GM19035 (cell line): ENCODE measurements around the gene S100A16.

ENCODE experiments used
- ATAC-seq: cut with Tn5 transposase; IDR thresholded peaks from one replicate; pipeline ENCODE4 v1.9.1; 2021; ENCODE audit not compliant: unreplicated experiment

S100A16 gene

DNA sequence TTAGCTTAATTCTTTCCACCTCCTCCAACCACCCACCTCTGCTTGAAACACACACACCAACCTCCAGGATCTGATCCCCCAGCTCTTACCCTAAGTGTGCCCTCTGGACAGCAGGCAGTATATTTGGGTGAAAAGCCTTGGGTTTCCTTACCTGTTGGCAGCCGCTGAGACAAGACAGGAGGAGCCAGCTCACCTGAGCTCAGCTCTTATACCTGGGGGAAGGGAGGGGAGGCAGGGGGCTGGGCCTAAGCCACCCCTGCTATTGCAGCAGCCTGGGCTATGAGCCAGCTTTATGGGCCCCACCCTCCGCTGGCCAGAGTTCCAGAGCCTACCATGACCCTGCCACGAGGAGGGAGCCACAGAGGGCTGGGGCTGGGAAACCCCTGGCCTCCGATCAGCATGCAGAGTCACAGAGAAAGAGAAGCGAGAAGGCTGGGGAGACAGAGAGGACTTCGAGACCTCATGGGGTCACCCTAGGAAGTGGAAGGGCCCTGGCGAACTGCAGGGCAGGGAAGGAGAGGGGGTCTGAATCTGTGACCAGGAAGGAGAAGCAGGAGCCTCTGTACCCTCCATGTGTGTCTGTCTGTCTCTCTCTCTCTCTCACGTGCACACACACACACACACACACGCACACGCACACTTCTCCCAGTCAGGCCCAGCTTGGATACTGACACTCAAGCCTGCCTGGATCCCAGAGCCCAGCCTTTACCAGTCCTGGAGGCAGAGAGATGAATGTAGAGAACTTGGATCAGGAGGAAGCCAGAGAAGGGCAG, 3.4 kb upstream of the S100A16 start, which contains the start of gene S100A14:
TSS of gene S100A14 (minus strand) at position 182 of the 773 bp plus-strand sequence. CDS start 467 bp downstream, outside the sequence.
- ATAC-seq, result no peak

GRCh38 chr1:153615406-153615805, 2.5 kb upstream of the S100A16 start:
- ATAC-seq, result no peak

GRCh38 chr1:153614906-153615305, 2.0 kb upstream of the S100A16 start:
- no peak for ATAC-seq

DNA sequence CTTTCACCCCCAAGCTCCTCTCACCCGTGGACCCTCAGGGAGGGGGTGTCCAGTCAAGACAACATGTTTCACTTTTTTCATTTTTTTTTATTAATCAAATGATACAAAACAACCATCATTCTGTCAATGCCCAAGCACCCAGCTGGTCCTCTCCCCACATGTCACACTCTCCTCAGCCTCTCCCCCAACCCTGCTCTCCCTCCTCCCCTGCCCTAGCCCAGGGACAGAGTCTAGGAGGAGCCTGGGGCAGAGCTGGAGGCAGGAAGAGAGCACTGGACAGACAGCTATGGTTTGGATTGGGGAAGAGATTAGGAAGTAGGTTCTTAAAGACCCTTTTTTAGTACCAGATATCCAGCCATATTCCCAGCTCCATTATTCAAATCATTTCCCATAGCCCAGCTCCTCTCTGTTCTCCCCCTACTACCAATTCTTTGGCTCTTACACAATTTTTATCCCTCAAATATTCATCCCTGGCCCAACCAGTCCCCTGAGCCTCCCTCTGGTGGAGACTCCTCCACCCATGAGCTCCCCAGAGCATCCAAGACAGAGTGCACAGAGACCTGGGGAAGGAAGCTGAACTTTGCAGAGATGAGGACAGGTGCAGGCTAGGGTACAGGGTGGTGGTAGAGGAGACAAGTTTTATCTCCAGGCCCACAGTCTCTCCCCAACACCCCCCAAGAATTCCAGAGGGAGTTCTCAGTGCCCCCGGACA, 1.4 kb upstream of the S100A16 start:
- no peak for ATAC-seq

DNA sequence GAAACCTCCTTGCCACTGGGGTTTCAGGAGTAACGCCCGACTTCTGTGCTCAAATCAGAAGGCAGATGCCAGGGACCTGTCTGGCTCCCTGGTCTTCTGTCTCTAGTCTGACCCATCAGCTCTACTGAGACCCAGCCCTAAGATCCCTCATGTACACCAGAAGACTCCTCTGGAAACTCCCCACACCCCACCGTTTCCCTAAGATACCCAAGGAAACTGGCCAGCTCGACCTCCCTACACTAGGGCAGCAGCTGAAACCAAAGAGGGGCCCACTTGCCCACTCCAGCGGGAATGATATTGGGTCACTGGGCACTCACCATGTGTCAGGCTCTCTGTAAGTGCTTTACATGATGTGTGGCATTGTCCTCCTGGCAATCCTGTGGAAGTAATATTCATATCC, 469 bp upstream of the S100A16 start:
- ATAC-seq, result no peak

GRCh38 chr1:153612111-153612754, 704 bp downstream of the S100A16 start:
- ATAC-seq, result no peak

- ATAC-seq, result no peak
Observed at GRCh38 chr1:153611356-153611755, 1.6 kb downstream of the S100A16 start.

DNA sequence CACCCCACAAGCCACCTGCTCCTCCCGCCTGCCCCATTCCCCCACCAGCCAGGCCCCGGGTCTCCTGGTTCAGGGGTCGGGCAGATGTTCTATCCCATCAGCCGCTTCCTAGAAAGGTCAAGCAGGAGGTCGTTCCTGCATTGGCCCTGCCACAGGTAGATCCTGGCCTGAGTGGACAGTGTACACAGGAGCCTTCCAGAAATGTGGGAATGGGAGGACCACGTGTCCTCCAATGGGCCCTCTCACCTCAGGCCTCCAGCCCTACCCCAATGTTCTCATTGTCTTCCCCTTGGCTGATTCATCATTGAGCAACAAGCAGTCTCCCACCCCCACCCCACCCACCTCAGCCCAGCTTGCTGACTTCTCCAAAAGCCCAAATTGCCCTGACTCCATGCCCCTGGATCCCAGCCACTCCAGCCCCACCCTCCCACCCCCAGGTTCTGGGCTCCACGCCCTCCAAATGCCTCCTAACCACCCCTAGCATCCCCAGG, 2.1 kb downstream of the S100A16 start:
- no peak for ATAC-seq

DNA sequence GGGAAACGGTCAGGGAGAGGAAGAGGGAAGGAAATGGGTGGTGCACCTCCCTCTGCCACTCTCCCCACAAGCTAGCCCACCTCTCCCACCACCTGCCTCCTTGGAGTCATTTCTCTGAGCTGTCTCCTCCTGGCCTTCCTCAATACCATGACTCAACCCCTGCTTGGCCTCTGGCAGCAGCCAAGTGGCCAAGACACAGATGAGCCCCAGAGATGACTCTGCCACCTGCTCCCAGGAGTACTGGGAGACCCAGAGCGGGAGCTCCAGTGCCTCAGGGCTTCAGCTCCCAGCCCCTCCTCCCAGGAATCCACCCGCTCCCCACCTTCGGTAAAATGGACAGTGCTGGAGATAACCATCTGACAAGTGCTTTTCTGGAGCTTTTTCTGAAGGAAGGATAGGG, 2.6 kb downstream of the S100A16 start:
- ATAC-seq, result no peak

- ATAC-seq, result no peak
Observed at GRCh38 chr1:153609585-153609907, 3.4 kb downstream of the S100A16 start.

DNA sequence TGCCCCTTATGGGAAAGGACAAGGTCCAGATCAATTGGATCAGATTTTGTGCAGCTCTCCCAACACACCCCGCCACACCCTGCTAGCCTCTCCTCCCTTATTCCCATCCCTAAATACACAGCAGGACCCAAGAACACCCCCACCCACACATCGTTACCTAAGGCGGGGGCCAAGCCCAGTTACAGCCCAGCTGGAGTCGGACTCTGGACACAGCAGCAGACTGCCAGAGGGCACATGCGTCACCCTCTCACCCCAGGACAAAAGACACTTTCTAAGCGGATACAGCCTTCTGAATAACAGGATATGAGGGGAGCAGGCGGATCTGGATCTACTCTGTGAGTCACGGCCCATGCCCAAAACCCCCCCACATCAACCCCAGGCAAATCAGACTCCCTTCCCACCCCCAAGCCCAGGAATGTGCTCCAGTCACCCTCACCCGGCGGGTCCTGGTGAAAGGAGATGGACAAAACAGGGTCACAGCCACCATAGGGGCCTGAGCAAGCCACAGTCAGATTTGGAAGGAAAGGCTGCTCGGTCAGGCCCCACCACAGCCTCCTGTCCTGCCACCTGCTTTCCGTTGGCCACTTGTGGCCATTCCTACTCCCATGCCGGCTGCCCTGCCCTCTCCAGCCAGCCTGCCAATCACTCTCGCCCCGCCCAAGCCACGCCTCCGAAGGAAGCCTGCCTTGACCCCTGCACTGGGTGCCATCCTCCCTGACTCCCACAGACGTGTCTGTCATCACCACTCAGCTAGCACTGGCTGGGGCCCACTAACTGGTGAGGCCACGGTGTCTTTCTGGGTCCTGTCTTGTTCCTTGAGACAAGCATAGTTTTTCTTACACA, 4.0 kb downstream of the S100A16 start:
- ATAC-seq, result no peak

- ATAC-seq, result no peak
Observed at GRCh38 chr1:153608089-153608682, 4.8 kb downstream of the S100A16 start.

GRCh38 chr1:153607381-153607780, 5.6 kb downstream of the S100A16 start:
- no peak for ATAC-seq

DNA sequence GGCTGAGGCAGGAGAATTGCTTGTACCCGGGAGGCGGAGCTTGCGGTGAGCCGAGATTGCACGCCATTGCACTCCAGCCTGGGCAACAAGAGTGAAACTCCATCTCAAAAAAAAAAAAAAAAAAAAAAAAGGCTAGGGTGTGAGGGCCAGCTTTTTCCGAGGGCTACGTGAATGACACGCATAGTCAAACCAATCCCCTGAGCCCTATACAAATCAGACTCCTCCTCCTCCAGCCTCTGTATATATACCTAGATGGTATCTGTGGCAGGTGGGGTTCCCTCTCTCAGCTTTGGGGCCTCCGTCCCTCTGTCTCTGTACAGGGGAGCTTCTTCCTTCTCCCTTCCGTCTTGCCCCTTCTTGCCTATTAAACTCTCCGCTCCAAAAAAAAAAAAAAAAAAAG, 6.7 kb downstream of the S100A16 start:
- no peak for ATAC-seq

GRCh38 chr1:153602749-153603148, 10.2 kb downstream of the S100A16 start:
- no peak for ATAC-seq

DNA sequence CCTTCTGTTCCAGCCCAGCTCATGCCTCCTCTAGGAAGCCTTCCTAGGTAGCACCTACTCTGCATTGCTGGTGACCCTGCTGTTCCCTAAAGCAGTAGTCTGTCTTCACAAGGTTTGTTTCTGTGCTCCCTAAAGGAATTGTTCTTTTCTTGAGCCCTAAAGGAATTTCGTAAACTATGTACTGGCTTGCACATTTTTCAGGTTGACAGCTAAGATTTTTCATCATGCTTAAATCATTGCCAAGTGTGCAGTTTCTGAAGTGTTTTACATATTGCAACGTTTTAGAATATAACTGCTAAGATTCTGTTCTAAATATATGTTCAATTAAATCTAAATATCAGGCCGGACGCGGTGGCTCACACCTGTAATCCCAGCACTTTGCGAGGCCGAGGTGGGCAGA, 13.1 kb downstream of the S100A16 start:
- no peak for ATAC-seq

GRCh38 chr1:153598309-153599172, 14.4 kb downstream of the S100A16 start:
- peak; percentile 92 for ATAC-seq

GRCh38 chr1:153597206-153597605, 15.7 kb downstream of the S100A16 start:
- ATAC-seq, result no peak

GRCh38 chr1:153592748-153593147, 20.2 kb downstream of the S100A16 start:
- ATAC-seq, result no peak

- ATAC-seq, result no peak
Observed at GRCh38 chr1:153588482-153588881, 24.5 kb downstream of the S100A16 start.
